IPS-NIHi11 (cell line): ENCODE results near the gene ABCG8.
A peak's percentile ranks its signal among the peaks of the same experiment; 100 is the strongest.

ENCODE experiments used
- DNase-seq: peaks from one replicate; pipeline ENCODE4 v3.0.0; 2012; ENCODE audit warnings: mixed read lengths, low spot score

The ABCG8 gene

GRCh38 chr2:43838560-43839267 is at the start of gene ABCG8, which contains the start of gene ABCG5:
TSS of gene ABCG8 (plus strand) at chr2:43838971. CDS start at chr2:43839054, 83 bp downstream.
TSS of gene ABCG5 (minus strand) at chr2:43838839. CDS start at chr2:43838679, 160 bp downstream.
- peak; percentile 4 for DNase-seq

- no peak for DNase-seq
Observed at GRCh38 chr2:43790147-43790546, 48.6 kb upstream of the ABCG8 start.

GRCh38 chr2:43791035-43791765 is 47.6 kb upstream of the ABCG8 start:
- DNase-seq: no peak

DNA sequence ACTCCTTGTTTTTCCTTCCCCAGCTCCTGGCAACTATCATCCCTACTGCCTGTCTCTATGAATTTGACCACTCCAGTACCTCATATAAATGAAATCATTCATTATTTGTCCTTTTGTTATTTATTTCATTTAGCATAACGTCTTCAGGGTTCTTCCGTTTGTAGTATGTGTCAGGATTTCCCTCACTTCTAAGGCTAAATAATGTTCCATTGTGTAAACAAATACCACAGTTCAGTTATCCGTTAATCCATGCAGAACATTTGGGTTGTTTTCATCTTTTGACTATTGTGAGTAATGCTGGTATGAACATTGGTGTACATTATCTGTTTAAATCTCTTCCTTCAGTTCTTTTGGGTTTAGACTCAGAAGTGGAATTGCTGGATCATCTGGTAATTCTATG is 46.1 kb upstream of the ABCG8 start:
- DNase-seq: no peak

DNA sequence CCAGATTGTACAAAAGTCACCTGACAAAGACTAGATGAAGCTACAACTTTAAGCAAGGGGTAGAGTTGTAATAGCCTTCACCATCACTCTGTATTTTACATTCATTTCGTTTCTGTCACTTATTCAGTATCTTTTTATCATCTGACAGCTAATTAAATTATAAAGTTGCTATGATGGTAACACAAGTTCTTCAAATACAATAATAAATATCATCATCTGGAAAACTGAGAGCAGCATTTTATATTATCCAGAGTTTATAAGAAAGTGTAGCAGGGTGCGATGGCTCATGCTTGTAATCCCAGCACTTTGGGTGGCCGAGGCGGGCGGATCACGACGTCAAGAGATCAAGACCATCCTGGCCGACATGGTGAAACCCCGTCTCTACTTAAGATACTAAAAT is 43.8 kb upstream of the ABCG8 start:
- no peak for DNase-seq

- DNase-seq: no peak
Observed at GRCh38 chr2:43796206-43796605, 42.6 kb upstream of the ABCG8 start.

- peak; percentile 49 for DNase-seq
Observed at GRCh38 chr2:43798300-43798699, 40.5 kb upstream of the ABCG8 start.

DNA sequence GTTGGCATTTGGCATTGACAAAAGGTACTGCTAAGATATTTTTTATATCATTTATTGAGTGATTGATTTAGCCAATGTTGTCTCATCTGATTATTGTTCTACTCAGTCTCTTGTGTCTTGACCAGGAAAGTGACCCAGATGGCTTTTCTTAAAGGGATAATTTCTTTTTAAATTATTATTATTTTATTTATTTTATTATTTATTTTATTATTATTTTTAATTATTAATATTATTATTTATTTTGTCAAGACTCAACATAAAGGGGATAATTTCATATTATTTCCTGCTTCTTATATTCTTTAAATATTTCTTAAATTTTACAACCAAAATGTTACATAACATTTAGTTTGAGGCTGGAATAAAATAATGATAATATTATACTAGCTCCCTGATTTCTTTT is 37.9 kb upstream of the ABCG8 start:
- DNase-seq: no peak

- DNase-seq: no peak
Observed at GRCh38 chr2:43802135-43802534, 36.6 kb upstream of the ABCG8 start.

DNA sequence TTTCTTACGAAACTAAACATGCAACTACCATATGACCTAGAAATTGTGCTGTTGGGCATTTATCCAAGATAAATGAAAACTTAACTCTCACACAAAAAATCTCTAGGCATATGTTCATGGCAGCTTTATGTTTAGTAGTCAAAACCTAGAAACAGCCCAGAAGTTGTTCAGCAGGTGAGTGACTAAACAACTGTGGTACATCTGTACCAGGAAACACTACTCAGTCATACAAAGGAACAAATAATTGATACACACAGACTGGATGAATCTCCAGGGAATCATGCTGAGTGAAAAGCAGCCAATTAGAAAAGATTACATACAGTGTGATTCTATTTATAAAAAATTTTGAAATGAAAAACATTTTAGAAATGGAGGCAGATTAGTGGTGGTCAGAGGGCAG is 35.7 kb upstream of the ABCG8 start:
- no peak for DNase-seq

DNA sequence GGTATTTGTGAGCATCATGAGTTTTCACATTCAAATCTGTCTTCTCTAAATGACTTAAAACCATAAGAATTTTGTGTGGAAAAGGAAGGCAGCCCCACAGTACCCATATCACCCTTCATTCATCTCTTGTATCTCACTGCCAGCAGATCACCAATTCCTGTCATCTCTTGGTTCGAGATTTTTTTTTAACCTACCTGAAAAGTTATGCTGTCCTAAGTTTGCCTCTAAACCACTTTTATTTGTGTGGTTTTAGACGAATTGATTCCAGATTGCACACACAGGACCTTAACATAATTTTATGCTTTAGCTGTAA is 32.1 kb upstream of the ABCG8 start:
- DNase-seq: no peak

DNA sequence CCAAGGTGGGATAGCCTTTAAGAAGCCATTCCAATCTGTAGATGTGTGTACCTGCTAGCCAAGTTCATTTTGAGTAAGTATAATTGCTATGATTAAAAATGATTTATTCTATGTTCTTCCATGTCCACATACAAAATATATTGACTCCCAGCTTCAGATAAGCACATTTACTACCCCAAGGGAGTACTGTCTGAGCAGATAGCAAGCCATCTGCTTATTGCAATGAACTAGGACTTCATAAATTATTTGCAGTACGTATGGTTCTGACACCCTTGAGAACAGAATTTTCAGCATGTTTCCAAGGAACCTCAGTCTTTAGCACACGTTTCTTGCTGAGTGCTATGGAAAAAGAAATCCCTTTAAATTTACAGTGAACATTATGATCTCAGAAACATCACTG is 28.3 kb upstream of the ABCG8 start:
- no peak for DNase-seq

DNA sequence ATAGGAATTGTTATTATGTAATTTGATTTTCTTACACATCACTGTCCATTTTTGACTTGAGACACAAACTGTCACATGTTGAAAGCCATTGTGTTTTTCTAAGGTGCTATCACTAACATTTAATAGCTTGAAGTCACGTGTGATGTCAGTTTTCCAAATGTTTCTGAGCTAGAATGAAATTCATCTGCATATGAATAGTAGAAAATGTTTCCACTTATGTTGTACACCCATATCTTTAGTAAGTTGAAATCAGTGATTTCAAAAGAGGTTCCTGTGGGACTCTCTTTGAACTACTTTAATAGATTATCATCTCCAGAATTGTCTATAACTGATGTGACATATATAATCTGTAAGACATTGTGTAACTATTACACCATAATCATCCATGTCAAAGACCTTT is 27.9 kb upstream of the ABCG8 start:
- DNase-seq: no peak

- DNase-seq: no peak
Observed at GRCh38 chr2:43812006-43812405, 26.8 kb upstream of the ABCG8 start.

DNA sequence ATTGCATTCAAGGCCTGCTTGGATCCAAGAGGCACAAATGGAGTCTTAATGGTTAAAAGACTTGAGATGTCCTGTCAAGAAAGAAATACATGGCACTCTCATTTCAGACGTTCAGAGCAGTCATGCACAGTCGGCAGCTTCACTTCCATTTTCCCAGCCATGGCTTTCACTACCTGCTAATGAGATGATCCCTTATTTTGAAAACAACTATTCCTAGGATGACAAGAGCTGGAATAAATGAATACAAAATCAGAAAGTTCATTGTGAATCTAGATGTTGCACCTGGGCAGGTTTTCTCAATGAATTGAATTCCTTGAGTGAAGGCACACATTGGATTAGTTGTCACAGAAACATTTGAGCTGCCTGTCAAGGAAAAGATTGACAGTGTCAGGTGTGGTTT is 25.8 kb upstream of the ABCG8 start:
- no peak for DNase-seq

DNA sequence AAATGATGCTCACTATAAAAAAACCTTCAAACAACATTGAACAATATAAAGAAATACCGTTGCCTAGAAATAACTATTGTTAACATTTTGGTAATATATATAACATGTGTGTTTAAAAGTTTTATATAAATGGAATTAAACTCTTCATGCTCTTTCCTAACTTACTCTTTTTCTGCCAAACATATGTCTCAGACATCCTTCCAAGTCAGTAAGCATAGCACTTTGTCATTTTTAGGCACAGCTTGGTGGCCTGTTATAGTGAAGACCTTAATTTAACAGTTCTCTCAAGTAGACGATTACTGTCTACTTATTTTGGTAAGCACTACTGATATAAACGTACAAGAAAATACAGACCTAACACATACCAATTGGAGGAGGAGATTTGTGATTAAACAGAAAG is 24.1 kb upstream of the ABCG8 start:
- no peak for DNase-seq

DNA sequence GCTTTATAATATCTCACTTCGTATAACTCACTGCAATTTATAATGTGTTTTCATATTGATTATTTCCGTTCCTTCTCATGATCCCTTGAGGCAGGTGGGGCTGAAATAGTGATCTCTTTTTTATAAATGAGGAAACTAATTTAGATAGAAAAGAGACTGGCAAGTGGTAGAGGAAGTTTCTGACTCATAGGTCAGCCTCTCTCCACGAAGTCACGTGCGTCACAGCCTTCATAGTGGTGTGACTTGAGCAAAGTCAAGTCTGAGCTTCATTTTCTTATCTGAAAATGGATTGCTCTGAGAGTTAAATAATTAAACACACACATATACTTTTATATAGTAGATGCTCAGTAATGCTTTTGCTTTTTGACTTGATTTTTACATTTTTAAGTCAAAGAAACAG is 20.0 kb upstream of the ABCG8 start:
- DNase-seq: no peak

GRCh38 chr2:43819491-43820163 is 19.1 kb upstream of the ABCG8 start:
- no peak for DNase-seq

DNA sequence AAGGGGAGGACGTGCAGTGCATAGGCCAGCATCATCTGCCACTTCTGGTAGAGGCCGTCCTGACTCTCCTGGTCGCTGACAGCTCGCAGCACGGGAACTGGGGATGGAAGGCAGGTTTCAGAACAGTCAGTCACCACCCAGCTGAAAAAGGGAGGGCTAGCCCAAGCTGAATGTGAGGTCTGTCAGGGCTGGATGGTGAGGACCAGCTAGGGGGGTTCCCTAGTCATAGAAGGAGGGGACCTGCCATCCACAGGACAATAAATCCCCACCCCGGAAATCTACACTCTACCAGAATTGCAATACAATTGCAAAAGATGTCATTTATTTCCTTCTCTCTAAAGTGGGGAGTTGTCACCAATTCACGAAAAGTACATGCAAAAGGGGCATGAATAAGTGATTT is 15.9 kb upstream of the ABCG8 start:
- no peak for DNase-seq

- no peak for DNase-seq
Observed at GRCh38 chr2:43823751-43824150, 15.0 kb upstream of the ABCG8 start.

GRCh38 chr2:43824512-43824911 is 14.3 kb upstream of the ABCG8 start:
- no peak for DNase-seq

GRCh38 chr2:43824951-43825493 is 13.7 kb upstream of the ABCG8 start:
- DNase-seq: no peak

DNA sequence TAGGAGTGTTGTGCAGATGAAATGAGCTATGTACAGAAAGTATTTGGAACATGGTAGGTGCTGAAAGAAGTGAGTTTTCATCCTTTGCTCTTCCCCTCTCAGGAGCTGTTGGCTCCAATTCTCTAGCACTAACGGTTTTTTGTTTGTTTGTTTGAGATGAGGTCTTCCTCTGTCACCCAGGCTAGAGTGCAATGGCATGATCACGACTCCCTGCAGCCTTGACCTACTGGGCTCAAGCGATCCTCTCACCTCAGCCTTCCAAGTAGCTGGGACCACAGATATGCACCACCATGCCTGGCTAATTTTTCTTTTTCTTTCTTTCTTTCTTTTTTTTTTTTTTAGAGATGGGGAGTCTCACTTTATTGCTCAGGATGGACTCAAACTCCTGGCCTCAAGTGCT is 12.9 kb upstream of the ABCG8 start:
- DNase-seq: no peak
